ENCODE measurements around the gene FN3K.

DNA sequence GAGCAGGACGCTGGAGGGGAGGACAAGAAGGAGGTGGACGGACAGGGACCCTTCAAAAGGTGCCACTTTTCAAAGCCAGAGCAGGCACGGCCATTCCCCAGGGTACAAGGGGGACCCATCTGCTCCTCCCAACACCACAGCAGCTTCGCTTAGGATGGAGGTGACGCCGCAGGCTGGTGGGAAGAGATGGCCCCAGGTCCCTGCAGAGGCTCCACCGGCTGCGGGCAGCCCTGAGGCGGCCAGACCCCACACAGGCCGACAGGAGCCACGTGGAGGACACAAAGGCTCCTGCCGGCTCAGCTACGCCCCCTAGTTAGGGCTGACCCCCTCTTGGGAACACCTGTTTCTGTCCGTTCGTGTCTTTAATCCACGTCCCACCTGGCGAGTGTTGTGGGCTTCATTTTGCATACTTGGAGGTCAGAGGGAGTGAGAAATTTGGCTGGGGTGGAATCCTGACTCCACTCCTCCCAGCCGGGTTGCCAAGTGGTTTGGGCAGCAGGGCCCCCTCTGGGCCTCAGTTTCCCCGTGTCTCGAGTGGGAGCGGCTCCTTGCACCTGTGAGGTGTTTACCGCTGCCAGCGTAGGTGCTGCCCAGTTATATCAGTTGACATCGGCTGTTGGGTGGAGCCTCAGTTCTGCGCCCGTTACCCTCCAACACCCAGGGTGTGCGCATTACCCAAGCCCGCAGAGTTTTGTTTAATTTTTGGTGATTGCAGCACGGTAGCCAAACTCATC is 24.7 kb upstream of the FN3K start:
- TF ChIP-seq POLR2AphosphoS5 (IDR thresholded peaks at IDR 0.05; ENCODE audit: low read depth, low read length): no peak
- TF ChIP-seq SIN3A (IDR thresholded peaks at IDR 0.05; ENCODE audit: borderline replicate concordance, insufficient read depth, low read length): no peak
- TF ChIP-seq TAF1 (IDR thresholded peaks at IDR 0.05; ENCODE audit: borderline replicate concordance, insufficient read depth, low read length): no peak

Data from PFSK-1 (cell line).